ENCODE measurements around the gene G6PD. TPM values are rescaled to one million over a fixed set of nuclear protein-coding genes. Genes with fewer than 3 reads are reported as not detected.

Gene G6PD
- total and polyA plus RNA-seq, 7 donors: 3.2 to 9.1 (median 6.7) TPM

GRCh38 chrX:154490414-154491083, 56.1 kb downstream of the G6PD start, which contains the start of gene SLC10A3:
TSS of gene SLC10A3 (minus strand) at chrX:154490629. CDS start at chrX:154488940, 1,689 bp downstream.
- DNase-seq (peak; percentile 93 to 96), ATAC-seq (peak; percentile 90 to 93 (median 92))
- intact Hi-C loops (cut with DNase I): no loop called here
- no peaks in the 10 kb centered on the region for H3K27me3 ChIP-seq (ENCODE audit: insufficient read depth in 3 of 3, low read length in 2 of 3)
- H3K4me1 ChIP-seq: no peaks in the 10 kb centered on the region
- WGBS, 3 donors: 0 to 31% (median 0%) methylated on average over 8 to 62 of the region's 71 CpGs
- H3K36me3 ChIP-seq (ENCODE audit: insufficient read depth in 1 of 2, low read depth in 1 of 2): peaks cover 0 to 8% of the 10 kb centered on the region in 2 donors
- peak within 1 kb of the TSS; percentile 93 for H3K27ac ChIP-seq
- no peak for TF ChIP-seq CTCF (IDR thresholded peaks at IDR 0.05)
- peak within 1 kb of the TSS; percentile 67 for H3K4me3 ChIP-seq
- no peaks in the 10 kb centered on the region for H3K9me3 ChIP-seq

- Histone ChIP-seq H3K36me3 (ENCODE audit: insufficient read depth in 1 of 2, low read depth in 1 of 2) (peaks cover 2 to 8% of the 10 kb centered on the region in 2 donors), H3K9me3 (no peaks in the 10 kb centered on the region), H3K4me1 (peaks cover 2% of the 10 kb centered on the region), H3K27me3 (ENCODE audit: insufficient read depth in 3 of 3, low read length in 2 of 3) (no peaks in the 10 kb centered on the region), H3K4me3 (peak overlapping the region; percentile 67), H3K27ac (peak overlapping the region; percentile 93)
- ATAC-seq: peak; percentile 1 to 19 (median 5)
- TF ChIP-seq CTCF (IDR thresholded peaks at IDR 0.05): no peak
- intact Hi-C loops (cut with DNase I): no loop called here
- WGBS, 3 donors: 0 to 34% (median 0%) methylated on average over 4 to 15 of the region's 19 CpGs
- DNase-seq: peak in 1 of 2 donors; percentile 38
Measured at GRCh38 chrX:154490021-154490413, 56.6 kb downstream of the G6PD start.

- intact Hi-C loops (cut with DNase I): no loop called here
- Histone ChIP-seq H3K9me3 (no peaks in the 10 kb centered on the region), H3K27ac (peak overlapping the region; percentile 93), H3K4me1 (peaks cover 5% of the 10 kb centered on the region), H3K36me3 (ENCODE audit: insufficient read depth in 1 of 2, low read depth in 1 of 2) (peaks cover 2 to 8% of the 10 kb centered on the region in 2 donors), H3K27me3 (ENCODE audit: insufficient read depth in 3 of 3, low read length in 2 of 3) (no peaks in the 10 kb centered on the region), H3K4me3 (peak overlapping the region; percentile 67)
- 82 to 100% (median 88%) methylated on average over 1 to 4 of the region's 4 CpGs for WGBS, 3 donors
- TF ChIP-seq CTCF (IDR thresholded peaks at IDR 0.05): no peak
- no peak for ATAC-seq
- DNase-seq: no peak
Measured at GRCh38 chrX:154489182-154489581, 57.5 kb downstream of the G6PD start.

GRCh38 chrX:154488336-154489075, 58.1 kb downstream of the G6PD start:
- no peak for TF ChIP-seq CTCF (IDR thresholded peaks at IDR 0.05)
- ATAC-seq: no peak
- Histone ChIP-seq H3K4me1 (peaks cover 10% of the 10 kb centered on the region), H3K27ac (no peak overlapping the region), H3K9me3 (no peaks in the 10 kb centered on the region), H3K4me3 (no peak overlapping the region), H3K27me3 (ENCODE audit: insufficient read depth in 3 of 3, low read length in 2 of 3) (no peaks in the 10 kb centered on the region), H3K36me3 (ENCODE audit: insufficient read depth in 1 of 2, low read depth in 1 of 2) (peaks cover 2 to 11% of the 10 kb centered on the region in 2 donors)
- 80 to 86% (median 85%) methylated on average over 17 to 20 of the region's 20 CpGs for WGBS, 3 donors
- intact Hi-C loops (cut with DNase I): no loop called here
- DNase-seq: no peak
